Right lung (tissue), 10 donors: Measurements from ENCODE around the gene SAMD7. TPM values are rescaled to one million over a fixed set of nuclear protein-coding genes. Genes with fewer than 3 reads are reported as not detected.
A peak's percentile ranks its signal among the peaks of the same experiment; 100 is the strongest.

Source experiments
- DNase-seq, 2 donors: peaks; one replicate each; pipeline ENCODE4 v3.0.0-alpha.2; 2013
- long read RNA-seq, 8 donors: transcript quantifications; one replicate each; lab custom pipeline, GENCODE V29; 2026
- polyA plus RNA-seq, 5 donors: library from polyadenylated mRNA; unstranded; fragments of 120-200 nt; gene quantifications; one replicate each; pipeline versions ENCODE4 v1.2.1 to v1.2.3, GENCODE V29; 2013; ENCODE audit warnings: inconsistent platforms in 1 of 5, low replicate concordance in 1 of 5; ENCODE audit not compliant: insufficient read length in 5 of 5, insufficient read depth in 1 of 5

SAMD7 gene
- polyA plus RNA-seq, result not detected
- long read RNA-seq, donor 1, result 0 reads
- long read RNA-seq, donor 2, result 0 reads
- long read RNA-seq, donor 3, result 0 reads
- long read RNA-seq, donor 4, result 0 reads
- long read RNA-seq, donor 5, result 0 reads
- long read RNA-seq, donor 6, result 0 reads
- long read RNA-seq, donor 7, result 0 reads
- long read RNA-seq, donor 8, result 0 reads

DNA sequence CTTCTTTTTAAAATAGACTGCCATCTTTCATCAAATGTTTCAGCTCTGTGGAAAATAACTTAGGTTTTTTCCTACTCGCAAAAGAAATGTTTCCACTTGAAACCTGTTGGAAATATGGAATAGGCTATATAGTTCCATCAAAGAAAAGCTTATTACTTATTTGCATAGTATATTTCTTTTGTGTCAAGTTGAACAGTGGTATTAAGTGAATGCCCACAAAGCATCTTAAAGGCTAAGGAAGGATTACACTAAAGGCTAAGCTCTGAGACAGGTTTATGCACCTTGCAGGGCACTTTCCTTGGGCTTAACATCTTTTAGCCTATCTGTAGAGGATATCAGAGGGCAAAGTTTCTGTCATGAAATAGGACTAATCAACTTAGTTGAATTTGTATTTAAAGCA lies at the start of gene SAMD7:
TSS of gene SAMD7 (plus strand) at position 301 of the 400 bp plus-strand sequence. CDS start 7,927 bp downstream, outside the sequence.
- no peak for DNase-seq

DNA sequence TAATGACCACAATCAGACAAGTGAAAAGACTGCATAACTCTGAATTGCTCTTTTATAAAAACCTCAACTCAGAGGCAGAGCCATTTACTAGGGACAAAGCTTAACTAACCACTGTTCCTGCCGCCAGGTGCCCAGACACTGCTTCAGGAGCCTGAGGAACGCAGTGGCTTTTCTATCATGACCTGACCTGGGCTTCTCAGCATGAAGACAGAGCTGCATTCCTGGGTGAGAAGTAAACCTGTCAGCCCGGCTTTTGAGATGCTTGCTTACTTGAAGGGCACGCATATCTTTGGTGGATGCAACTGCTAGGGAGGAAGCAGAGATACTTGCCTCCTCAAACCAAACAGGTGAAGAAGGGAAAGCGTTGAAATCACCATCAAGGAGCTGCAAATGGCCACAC lies 49.5 kb upstream of the SAMD7 start:
- DNase-seq, result no peak

- peak; percentile 56 to 77 for DNase-seq
These were observed 47.9 kb upstream of the SAMD7 start for GRCh38 chr3:169863458-169863899.

GRCh38 chr3:169864270-169864669 lies 47.1 kb upstream of the SAMD7 start:
- DNase-seq, result no peak

- DNase-seq, result no peak
These were observed 46.1 kb upstream of the SAMD7 start for GRCh38 chr3:169865176-169865767.

DNA sequence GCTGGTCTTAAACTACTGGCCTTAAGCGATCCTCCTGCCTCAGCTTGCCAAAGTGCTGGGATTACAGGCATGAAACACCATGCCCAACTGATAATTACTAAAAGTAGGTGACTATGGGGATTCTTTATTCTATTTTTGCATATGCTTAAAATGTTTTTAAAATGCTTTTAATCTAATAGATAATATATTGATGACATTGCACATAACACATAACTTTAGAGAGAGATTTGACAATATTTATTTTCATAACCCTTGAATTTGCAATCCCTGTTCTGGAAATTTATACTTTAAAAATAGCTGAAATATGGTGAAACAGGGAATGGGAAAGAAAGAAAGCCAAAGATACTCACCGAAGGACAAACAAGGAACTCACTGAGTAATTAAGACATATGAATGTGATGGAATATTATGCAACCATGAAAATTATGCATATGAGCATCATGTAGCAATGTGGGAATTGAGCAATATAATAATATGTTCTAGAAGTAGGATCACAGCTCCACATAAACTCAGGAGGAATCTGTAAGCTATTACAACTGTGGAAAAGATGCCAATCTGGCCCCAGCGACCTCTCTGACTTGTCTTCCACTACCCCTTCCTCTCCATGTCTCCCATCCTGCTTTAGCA lies 43.7 kb upstream of the SAMD7 start:
- DNase-seq, result no peak

DNA sequence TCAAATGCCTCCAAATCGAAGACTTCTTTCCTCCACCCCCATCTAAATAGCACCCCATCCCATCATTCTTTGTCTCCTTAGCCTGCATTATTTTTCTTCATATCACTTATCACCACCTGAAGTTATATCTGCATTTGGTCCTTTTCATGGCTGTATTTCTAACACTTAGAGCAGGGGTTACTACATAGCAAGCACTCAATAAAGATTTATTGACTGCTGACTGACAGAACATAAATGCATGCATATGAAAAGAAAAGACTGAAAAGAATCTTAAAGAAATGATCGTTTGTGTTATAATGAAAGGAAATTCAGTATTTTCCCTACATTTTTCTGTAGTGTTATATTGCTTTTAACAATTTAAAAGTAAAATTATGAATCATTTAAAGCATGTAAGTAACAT lies 43.0 kb upstream of the SAMD7 start:
- no peak for DNase-seq

GRCh38 chr3:169869484-169870220 lies 41.7 kb upstream of the SAMD7 start, which contains the start of gene LRRC31:
TSS of gene LRRC31 (minus strand) at chr3:169869935. CDS start at chr3:169869807, 128 bp downstream.
- no peak for DNase-seq

- DNase-seq, result no peak
These were observed 40.1 kb upstream of the SAMD7 start for GRCh38 chr3:169871129-169871886.

DNA sequence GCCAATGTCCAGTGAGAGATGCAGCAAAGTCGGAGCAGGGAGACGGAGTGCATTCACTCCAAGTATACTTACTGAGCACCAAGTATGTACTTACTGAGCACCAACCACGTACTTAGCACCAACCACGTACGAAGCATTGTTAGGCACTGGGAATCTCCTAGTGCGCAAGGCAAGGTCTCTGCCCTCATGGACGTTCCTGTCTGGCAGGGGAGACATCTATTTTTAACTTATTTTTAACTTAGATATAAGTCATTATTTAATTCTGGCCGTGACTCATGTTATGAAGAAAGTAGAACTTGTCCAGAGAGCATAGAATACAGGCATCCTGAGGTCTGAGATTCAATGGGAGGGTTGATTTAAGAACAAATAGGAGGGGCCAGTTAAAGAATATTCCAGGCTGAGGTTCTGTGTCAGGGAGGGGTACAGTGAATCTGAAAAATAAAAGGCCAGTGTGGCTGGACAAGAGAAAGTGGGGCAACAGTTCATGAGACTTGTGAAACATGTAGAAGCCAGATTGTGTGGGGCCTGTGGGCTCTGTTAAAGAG lies 32.3 kb upstream of the SAMD7 start:
- no peak for DNase-seq

- no peak for DNase-seq
These were observed 31.4 kb upstream of the SAMD7 start for GRCh38 chr3:169879845-169880575.

GRCh38 chr3:169880576-169881250 lies 30.7 kb upstream of the SAMD7 start:
- DNase-seq, result no peak

GRCh38 chr3:169886671-169887070 lies 24.7 kb upstream of the SAMD7 start:
- DNase-seq, result peak; percentile 51 to 63

DNA sequence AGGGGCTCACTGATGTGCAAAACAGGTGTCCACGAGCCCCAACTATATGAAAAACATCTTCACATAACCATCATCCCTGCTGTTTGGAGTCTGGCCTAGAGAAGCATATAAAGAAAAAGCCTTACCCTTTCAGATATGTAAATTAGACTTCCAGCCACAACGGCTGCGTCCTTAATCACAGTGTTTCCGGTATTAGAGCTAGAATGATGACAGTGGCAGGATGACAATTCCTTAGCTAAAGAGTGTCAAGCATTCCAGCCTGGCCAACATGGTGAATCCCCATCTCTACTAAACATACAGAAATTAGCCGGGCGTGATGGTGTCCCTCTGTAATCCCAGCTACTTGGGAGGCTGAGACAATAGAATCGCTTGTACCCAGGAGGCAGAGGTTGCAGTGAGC lies 19.5 kb upstream of the SAMD7 start:
- no peak for DNase-seq

DNA sequence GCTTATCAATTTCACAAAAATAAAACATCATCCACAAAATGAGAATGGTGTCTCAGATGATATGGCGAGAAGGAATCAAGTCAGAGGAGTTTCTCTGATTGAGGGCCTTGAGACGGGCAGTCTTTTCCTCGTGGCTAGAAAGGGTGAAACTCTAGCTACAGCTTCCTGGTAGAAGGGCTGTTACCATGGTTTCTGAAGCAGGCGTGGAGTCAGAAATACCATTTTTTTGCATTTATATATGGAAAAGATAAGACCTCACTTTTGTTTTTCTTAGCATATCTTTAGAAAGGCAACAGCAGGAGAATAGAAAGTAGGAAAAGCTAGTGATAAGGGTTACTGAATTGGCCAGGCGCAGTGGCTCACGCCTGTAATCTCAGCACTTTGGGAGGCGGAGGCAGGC lies 17.3 kb upstream of the SAMD7 start:
- no peak for DNase-seq

- DNase-seq, result no peak
These were observed 16.3 kb upstream of the SAMD7 start for GRCh38 chr3:169895072-169895471.

GRCh38 chr3:169897284-169897683 lies 14.1 kb upstream of the SAMD7 start:
- no peak for DNase-seq

- DNase-seq, result no peak
These were observed 9.9 kb upstream of the SAMD7 start for GRCh38 chr3:169901453-169901852.

GRCh38 chr3:169905404-169905803 lies 6.0 kb upstream of the SAMD7 start:
- DNase-seq, result no peak

DNA sequence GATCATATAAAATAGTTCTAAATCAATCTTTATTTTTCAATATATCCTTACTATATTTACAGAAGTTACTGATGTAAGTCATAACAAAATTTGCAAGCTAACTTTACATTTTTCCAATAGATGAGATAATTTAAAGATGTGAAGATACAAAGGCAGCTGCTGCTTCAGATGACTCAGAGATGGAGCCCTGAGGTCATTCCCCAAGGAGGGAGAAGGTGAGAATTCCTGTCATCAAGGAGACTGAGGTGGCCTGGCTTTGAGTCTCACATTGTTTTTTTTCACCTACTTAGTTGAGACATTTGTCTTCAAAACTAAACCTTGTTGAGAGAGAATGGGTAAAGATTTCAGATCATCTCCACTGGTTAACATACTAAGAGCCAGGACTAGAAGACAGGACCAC lies 3.9 kb upstream of the SAMD7 start:
- no peak for DNase-seq
